Glomerular endothelial cell (primary cell): ENCODE data around the gene RHCG. TPM values are rescaled to one million over a fixed set of nuclear protein-coding genes. Genes with fewer than 3 reads are reported as not detected.
"Not testable (repeated sequence)": the region's sequence is repeated elsewhere in the genome, so short reads cannot be mapped to it uniquely, and the experiment has no call there.

ENCODE experiments used
- DNase-seq: peaks from one replicate; pipeline ENCODE4 v3.0.0-alpha.2; 2011; ENCODE audit warnings: low read depth, low spot score; ENCODE audit errors: extremely low read depth
- total RNA-seq: library from RNA; depleted of rRNA; stranded (reverse); fragments of >200 nt; gene quantifications from 2 replicates; pipeline ENCODE4 v1.2.3, GENCODE V29; 2015

RHCG gene
- total RNA-seq, 1 donor from 2014 or later, result not detected

DNA sequence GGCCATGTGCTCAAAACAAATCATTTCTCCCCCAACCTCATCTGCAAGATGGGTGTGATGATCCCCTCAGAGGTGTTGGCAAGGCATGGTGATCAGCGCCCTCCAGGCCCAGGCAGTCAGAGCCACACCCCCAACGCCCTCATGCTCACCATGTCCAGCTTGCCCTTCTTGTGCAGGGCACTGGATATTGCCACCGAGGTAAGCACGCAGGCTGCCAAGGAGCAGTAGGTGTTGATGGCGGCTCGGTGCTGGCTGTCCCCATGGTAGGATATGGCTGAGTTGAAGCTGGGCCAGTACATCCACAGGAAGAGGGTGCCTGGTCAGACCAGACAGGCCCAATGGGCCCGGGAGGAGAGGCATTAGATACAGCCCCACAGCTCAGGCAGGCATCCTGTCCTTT is 17.2 kb downstream of the RHCG start:
- no peak for DNase-seq

DNA sequence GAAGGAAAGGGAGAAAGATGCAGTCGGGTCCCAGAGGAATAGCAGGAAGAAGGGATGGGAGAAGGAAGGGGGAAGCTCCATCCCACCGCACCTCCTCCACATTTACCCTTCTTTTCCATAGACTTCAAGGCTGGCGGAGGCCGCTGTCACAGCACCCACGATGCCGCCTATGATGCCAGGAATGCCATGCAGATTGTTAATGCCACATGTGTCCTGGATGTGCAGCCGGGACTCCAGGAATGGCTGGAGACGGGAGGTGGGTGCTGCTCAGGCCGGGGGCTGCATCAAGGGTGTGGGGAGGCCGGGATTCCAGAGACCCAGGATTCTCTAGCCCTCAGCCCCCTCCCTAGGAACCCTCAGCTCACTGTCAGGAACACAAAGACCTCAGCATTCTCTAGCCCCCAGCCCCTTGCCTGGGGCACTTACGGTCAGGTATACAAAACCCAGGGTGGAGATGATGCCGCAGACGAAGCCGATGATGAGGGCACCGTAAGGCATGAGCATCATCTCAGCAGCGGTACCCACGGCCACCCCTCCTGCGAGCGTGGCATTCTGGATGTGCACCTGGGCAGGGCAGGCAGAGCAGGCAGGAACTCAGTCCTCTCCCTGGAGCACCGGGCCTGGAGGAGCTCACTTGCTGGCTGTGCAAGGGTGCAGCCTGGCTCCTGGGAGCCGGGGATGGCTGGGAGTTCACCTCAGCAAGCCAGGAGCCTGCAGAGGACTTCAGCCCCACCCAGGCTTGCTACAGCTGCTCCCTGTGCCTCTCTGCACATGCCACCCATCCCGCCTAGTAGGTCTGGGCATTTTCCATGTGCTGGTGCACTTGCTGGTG is 18.8 kb downstream of the RHCG start:
- no peak for DNase-seq

DNA sequence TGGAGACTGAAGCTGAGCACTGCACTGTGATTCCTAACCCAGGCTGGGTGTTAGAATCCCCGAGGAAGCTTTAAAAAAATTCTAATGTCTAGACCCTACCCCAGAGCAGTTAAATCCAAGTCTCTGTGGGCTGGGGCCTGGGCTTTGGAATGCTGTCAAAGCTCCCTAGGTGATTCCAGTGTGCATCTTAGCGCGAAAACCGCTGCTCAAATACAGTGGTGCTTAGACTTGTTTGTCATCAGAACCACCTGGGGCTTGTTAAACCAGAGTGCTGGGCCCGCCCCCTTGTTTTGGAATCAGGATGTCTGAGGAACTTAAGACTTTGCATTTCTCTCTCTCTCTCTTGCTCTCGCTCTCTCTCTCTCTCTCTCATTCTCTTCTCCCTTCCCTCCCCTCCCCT is 20.7 kb downstream of the RHCG start:
- DNase-seq, result no peak

DNA sequence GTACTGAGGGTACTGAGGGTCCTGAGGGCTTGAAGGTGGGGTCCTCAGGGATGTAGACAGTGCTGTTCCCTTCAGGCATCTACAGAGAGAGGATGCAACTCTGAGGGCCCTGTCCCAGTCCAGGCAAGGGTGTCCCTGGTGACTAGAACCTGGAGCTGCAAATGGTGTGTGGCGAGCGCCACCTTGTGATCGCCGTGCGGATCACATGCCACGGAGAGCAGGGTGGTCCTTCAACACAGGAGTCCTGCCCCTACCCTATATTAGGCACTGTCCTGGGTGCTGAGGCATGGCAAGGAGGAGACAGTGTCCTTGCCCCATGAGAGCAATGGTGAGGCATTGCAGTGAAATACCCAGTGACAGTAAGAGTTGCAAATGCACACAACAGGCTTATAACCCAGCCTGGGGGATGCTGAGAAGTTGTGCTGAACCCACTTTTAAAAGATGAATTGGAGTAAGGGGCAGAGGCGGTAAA is 23.6 kb downstream of the RHCG start:
- no peak for DNase-seq

DNA sequence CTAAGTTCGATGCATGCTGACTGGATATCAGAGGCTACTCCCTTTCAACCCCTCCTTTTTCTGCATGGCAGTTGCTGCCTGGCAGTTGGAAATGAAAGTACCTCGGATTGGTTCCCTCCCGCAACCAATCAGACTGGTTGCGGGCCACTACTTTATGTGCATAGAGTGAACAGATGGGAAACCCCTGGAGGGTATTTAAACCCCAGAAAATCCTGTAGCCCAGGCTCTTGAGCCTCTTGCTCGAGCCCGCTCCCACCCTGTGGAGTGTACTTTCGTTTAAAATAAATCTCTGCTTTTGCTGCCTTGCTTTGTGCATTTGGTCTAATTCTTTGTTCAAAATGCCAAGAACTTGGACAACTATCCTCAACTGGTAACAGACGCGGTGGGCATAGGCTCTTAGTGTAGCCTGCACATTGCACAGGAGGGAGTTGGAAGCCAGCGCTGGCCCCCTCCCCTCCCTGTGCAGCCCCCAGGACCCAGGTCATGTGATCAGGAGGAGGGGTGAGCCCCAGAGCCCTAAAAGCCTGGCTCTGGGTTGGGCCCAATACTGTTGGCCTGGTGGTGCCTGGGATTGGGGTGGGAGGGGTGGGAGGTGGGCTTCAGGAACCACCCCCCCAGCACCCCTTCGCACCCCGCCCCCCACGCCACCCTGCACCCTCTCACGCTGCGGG is 26.8 kb downstream of the RHCG start:
- no peak for DNase-seq

DNA sequence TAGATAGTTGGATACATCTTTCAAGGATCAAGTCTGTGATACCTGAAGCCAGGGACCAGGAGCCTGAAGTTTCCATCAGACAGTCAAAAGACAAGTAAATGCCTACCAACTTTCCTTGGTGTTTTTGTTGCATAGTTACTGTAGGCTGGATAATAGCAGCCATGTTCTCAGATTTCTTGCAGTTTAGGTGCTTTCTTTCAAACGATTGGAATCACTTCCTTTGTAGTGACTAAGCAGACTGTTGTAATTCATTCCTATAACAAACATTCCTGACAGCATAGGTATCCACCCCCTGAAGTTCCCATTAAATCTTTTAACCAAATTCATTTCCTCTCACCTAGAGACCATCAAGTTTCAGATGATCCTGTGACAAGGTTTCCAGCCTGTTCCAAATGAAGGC is 27.6 kb downstream of the RHCG start:
- DNase-seq, result not testable (repeated sequence)

DNA sequence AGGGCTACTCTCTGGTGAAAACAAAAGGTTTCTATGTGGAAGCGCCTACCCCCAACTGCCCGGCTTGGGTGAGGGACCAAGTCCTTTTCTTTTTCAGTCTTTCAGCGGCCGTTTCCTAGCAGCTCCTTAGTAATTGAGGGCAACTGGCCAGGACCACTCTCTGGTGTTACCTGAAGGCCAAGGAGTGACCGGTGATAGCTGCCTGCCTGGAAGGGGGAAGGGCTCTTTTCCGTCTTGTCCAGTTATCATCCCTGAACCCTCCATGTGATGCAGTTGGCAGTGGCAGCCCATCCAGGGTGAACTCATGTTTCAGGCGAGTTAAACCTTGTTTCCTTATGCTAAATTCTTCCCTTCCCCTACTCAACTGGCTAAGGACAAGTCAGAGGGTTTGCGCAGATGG is 33.3 kb downstream of the RHCG start:
- no peak for DNase-seq

DNA sequence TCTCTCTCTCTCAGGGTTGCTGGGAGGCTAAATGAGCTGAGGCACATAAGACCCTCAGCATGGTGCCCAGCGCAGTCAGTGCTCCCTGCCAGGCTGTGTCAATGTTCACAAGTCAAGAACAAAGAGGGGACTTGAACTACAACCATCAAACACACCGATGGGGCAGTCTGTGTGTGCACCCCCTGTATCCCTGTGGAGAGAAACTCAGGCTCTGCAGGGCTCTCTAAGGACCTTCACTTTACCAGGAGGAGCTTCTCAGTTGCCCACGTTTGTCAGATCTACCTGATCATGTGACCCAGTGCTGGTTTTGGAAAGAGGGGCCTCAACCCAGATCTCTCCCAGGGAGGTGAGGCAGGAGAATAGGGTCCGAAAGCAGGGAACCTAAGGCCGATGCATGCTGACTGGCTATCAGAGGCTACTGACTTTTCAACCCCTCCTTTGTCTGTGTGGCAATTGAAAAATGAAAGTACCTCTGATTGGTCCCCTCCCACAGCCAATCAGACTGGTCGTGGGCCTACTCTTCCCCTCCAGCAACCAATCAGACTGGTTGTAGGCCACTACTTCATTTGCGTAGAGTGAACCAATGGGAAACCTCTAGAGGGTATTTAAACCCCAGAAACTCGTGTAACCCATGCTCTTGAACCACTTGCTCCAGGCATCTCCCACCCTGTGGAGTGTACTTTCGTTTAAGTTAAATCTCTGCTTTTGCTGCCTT is 34.0 kb downstream of the RHCG start:
- DNase-seq, result no peak

DNA sequence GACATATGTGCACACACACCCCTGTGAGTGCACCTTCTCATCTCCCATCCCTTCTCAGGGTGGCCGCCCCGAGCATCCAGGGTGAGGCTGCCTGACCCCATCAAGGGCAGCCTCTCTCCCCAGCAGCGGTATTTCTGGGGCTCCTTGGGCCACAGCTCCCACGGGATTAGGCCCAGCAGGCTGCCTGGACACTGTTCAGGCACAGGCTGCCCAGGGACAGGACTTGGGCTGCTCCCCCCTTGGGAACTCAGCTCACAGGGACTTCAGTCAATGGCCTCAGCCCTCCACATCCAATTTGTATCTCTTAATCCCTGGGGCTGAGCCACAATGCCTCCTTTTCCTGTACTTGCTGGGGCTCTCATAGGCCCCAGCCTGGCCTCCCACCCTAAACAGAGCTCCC is 35.0 kb downstream of the RHCG start:
- DNase-seq, result no peak

DNA sequence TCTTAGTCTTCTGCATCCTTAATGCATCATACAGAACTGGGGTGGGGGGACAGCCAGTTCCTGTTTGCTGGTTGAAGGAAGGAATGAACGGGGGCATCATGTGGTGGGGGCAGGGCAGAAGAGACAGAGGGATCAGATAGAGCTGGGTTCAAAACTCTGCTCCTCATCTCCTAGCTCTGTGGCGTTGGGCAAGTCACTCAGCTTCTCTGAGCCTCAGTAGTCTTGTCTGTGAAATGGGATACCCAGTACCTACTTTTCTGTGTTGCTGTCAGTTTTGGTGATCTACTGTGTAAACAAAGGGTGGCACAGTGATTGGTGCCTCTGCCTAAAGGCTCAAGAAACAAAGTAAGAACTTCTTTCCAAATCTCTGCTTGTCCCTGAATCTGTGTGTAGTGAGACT is 36.3 kb downstream of the RHCG start:
- DNase-seq, result no peak

DNA sequence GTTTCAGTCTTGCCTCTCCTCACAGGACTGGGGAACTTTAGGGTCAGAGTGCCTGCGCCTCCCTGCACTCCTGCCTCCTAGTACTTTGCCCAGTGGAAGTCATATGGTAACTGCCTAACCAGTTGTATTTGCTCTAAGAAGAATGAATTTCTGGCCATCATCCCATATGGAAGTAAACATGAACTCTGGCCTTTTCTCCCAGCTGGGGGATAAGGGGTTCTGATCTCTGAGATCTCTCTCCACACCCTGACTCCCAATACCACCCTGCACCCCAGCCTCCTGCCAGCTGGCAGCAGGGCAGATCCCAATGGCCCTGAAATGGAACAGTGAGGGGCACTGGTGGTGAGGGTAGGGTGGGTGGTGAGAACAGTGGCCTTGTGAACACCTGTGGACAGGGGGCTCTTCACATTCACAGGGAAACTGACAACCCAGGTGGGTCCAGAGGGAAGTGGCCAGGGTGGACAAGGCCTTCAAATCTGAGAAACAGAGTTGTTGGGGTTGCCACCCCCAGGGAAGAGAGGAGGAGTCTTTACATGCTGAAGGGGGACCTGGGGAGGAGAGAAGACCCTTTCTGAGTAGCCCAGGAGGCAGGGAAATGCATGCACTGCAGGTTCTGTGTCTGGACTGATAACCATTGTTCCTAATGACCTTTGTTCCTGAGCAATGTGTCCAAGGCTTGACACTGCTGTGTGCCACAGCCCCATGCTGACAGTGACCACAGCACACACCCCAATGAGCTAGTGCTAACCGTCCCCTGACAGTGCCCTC is 36.9 kb downstream of the RHCG start:
- DNase-seq, result no peak

DNA sequence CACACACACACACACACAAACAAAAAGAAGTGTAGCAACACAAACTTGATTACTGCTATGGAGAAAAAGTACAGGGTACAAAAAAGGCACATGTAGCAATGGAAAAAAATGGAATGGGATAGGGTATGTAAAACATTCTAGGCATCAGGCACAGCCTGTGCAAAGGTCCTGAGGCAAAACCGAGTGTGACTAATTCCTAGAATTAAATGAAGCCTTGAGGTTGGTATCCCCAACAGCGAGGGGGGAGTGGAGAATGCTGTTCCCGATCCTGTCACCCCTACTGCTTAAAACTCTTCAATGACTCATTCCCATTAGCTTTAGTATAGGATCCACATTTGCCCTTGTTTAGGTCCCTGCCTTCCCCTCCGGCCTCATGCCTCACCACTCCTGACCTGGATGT is 37.9 kb downstream of the RHCG start:
- no peak for DNase-seq

DNA sequence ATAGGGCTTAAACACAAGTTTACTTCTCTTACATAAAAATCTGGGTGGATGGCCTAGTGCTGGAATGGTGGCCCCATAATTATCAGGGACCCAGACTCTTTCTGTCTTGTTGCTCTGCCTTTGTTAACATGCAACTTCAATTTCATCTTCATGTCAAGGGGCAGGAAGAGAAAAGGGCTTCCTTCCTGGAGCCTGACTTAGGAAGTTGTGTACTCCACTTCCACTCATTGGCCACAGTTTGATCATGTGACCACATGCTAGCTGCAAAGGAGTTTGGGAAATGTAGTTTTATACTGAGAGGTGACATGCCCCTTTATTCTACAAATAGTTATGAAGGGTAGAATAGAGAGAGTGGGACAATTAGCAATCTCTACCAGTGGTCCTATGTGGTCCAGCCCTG is 39.3 kb downstream of the RHCG start:
- no peak for DNase-seq

DNA sequence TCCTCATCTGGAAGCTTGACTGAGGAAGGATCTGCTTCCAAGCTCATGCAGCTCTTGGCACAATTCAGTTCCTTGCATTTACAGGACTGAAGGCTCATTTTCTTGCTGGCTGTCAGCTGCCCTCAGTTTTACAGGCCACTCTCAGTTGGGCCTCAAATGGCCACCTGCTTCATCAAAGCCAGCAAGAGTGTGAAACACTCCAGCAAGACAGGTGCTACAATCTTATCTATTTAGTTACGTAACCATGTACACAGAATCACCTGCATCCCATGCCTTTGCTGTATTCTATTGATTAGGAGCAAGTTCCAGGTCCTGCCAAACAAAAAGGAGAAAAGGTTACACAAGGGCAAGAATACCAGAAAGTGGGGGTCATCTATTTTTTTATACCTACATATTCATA is 40.8 kb downstream of the RHCG start:
- no peak for DNase-seq

DNA sequence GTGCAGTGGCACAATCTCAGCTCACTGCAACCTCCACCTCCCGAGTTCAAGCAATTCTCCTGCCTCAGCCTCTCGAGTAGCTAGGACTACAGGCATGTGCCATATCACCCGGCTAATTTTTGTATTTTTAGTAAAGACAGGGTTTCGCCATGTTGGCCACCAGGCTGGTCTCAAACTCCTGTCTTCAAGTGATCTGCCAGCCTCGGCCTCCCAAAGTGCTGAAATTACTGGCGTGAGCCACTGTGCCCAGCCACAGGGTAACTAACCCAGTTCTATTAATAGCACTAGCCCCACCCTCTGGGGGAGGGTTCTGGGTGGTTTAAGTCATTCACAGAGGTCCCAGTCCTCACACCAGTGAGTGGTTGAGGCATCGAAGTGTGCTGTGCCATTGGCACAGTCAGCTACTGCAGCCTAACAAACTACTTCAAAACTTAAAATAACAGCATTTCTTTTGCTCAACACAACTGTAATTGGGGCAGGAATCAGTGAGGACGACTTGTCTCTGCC is 44.0 kb downstream of the RHCG start:
- DNase-seq, result no peak

DNA sequence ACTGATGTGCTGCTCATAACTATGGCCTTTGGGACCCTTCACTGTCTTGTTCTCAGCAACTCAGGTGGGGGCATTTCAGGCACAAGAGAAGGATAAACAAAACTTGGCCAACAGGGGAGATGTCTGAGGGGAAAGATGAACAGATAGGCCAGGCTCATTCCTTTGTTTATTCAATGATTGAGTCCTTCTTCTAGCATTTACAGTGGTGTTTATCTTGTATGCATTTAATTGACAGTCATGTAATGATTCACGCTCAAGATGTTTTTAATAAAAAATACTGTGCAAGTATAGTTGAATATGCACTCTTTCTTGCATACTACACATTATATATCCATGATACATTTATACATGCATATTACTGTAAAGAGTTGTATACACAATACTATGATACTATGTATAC is 44.5 kb downstream of the RHCG start:
- DNase-seq, result no peak

DNA sequence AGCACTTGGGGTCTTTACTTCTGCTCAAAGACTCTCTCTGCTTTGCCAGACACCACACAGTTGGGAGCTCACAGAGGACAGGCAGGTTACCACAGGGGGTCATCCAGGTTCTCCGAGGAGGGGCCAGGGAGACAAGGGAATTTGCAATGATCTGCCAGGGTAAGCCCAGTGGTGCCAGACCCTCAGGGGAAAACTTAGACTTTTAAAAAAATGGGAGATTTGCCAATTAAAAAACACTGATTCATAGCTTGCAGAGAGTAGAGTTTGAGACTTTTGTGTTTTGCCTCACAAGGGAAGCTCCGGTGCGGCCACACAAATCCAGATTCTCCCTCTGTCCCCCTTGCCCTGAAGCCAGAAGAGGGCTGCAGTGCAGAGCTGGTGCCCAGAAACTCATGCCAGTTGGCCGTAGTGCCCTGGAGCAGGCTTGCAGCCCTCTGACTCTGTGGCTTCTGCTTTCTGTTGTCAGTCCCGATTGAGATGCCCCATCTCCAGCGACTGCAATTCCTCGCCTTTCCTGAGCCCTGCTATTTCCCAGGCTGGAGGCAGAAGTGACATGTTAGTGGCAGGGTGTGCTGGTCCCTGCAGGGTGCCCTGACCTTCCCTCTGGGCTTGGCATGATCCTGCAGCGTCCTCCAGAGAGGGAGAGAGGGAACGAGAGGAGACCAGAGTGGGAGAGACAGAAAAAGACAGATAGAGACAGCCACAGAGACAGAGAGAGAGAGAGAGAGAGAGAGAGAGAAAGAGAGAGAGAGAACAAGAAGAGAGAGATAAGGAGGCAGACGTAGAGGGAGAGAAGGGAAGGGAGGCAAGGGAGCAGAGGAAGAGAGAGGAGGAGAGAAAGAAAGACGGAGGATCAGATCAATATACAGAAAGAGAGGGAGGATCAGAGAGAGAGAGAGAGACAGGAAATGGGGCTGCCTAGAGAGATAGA is 46.0 kb downstream of the RHCG start:
- DNase-seq, result no peak

DNA sequence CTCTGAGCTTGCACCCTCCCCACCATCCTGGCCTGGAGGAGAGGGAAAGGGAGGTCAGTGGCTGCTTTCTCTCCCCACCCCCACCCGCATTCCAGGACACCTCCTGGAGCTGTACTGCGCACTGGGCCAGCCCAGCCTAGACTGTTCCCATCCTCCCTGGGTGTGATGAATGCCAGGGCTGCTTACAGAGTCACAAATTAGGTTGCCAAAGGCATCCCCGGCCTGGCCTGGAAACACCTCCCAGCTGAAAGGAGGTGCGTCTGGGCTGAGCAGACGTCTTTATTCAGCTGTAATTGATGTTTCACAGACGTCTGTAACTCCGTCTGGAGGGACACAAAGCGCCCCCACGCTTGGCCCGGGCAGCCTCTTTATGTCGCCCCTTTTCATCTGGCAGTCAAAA is 47.6 kb downstream of the RHCG start:
- no peak for DNase-seq

DNA sequence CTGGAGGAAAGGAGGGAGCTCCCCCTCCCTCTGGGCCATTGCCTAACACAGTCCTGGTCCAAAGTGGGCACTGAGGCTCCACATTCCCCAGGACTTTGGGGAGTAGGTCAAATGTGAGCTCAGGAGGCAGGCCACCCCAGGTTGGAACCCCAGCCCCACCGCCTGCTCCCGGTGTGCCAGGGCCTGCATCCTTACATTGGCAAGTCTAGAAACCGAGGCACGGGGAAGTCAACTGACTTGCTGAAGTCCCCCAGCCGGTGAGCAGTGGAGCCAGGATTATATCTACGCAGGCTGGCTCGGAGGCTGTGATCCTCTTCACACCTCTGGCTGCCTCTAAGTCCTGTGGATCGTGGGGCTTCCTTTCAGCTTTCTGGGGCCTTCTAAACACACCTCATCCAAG is 48.7 kb downstream of the RHCG start:
- DNase-seq, result no peak
